ENCODE measurements around the gene PRF1. TPM values are rescaled to one million over a fixed set of nuclear protein-coding genes. Genes with fewer than 3 reads are reported as not detected.

Gene PRF1
- total RNA-seq, 2 experiments from 2014 or later: 99.9 to 116 TPM

GRCh38 chr10:70629338-70629737 lies 26.8 kb upstream of the PRF1 start:
- Mint-ChIP-seq H3K4me1 (no peaks in the 10 kb centered on the region), H3K27ac (no peak overlapping the region), H3K36me3 (ENCODE audit: low read depth) (no peaks in the 10 kb centered on the region), H3K9me3 (peaks cover 2% of the 10 kb centered on the region), H3K4me3 (no peak overlapping the region), H3K27me3 (peaks cover 25% of the 10 kb centered on the region)
- CTCF ChIA-PET: interaction anchor here (0.7 kb wide), 1 partner anchor 40 kb away, joined by 7 read pairs; no protein-coding TSS in a partner anchor
- POLR2A ChIA-PET: no interaction called here
- DNase-seq: no peak

GRCh38 chr10:70626056-70626455 lies 23.5 kb upstream of the PRF1 start:
- no peaks in the 10 kb centered on the region for H3K36me3 Mint-ChIP-seq (ENCODE audit: low read depth)
- H3K4me3 Mint-ChIP-seq: no peak overlapping the region
- H3K27ac Mint-ChIP-seq: no peak overlapping the region
- H3K9me3 Mint-ChIP-seq: peaks cover 5% of the 10 kb centered on the region
- ChIA-PET POLR2A (no interaction called here), CTCF (no interaction called here)
- DNase-seq: no peak
- peaks cover 12% of the 10 kb centered on the region for H3K27me3 Mint-ChIP-seq
- no peaks in the 10 kb centered on the region for H3K4me1 Mint-ChIP-seq

GRCh38 chr10:70622981-70623844 lies 20.7 kb upstream of the PRF1 start:
- peaks cover 6% of the 10 kb centered on the region for H3K4me1 Mint-ChIP-seq
- H3K9me3 Mint-ChIP-seq: peaks cover 18% of the 10 kb centered on the region
- ChIA-PET POLR2A (no interaction called here), CTCF (interaction anchor here (0.5 to 0.6 kb wide), 2 partner anchors 15 to 1141 kb away, joined by 3 to 4 read pairs; no protein-coding TSS in a partner anchor)
- no peak overlapping the region for H3K27ac Mint-ChIP-seq
- H3K27me3 Mint-ChIP-seq: peaks cover 12% of the 10 kb centered on the region
- H3K4me3 Mint-ChIP-seq: no peak overlapping the region
- no peak for DNase-seq
- no peaks in the 10 kb centered on the region for H3K36me3 Mint-ChIP-seq (ENCODE audit: low read depth)

GRCh38 chr10:70622541-70622940 lies 20.0 kb upstream of the PRF1 start:
- DNase-seq: no peak
- ChIA-PET POLR2A (no interaction called here), CTCF (interaction anchor here (2.1 kb wide), 1 partner anchor 10 kb away, joined by 5 read pairs; no protein-coding TSS in a partner anchor)
- no peak overlapping the region for H3K4me3 Mint-ChIP-seq
- peaks cover 9% of the 10 kb centered on the region for H3K27me3 Mint-ChIP-seq
- peaks cover 9% of the 10 kb centered on the region for H3K4me1 Mint-ChIP-seq
- H3K36me3 Mint-ChIP-seq (ENCODE audit: low read depth): no peaks in the 10 kb centered on the region
- H3K9me3 Mint-ChIP-seq: peaks cover 18% of the 10 kb centered on the region
- no peak overlapping the region for H3K27ac Mint-ChIP-seq

GRCh38 chr10:70621503-70622078 lies 19.1 kb upstream of the PRF1 start:
- no peak overlapping the region for H3K27ac Mint-ChIP-seq
- POLR2A ChIA-PET: no interaction called here
- no peak for DNase-seq
- peaks cover 18% of the 10 kb centered on the region for H3K9me3 Mint-ChIP-seq
- CTCF ChIA-PET: interaction anchor here (1.3 to 2.1 kb wide), 2 partner anchors 9 to 112 kb away, joined by 3 to 5 read pairs; no protein-coding TSS in a partner anchor
- H3K4me3 Mint-ChIP-seq: no peak overlapping the region
- H3K27me3 Mint-ChIP-seq: peaks cover 4% of the 10 kb centered on the region
- H3K4me1 Mint-ChIP-seq: peaks cover 9% of the 10 kb centered on the region
- H3K36me3 Mint-ChIP-seq (ENCODE audit: low read depth): no peaks in the 10 kb centered on the region

- H3K36me3 Mint-ChIP-seq (ENCODE audit: low read depth): no peaks in the 10 kb centered on the region
- POLR2A ChIA-PET: no interaction called here
- peaks cover 5% of the 10 kb centered on the region for H3K27me3 Mint-ChIP-seq
- H3K27ac Mint-ChIP-seq: no peak overlapping the region
- no peak overlapping the region for H3K4me3 Mint-ChIP-seq
- H3K4me1 Mint-ChIP-seq: peaks cover 14% of the 10 kb centered on the region
- no peak for DNase-seq
- CTCF ChIA-PET: interaction anchor here (0.9 kb wide), 1 partner anchor 28 kb away, joined by 3 read pairs; no protein-coding TSS in a partner anchor
- peaks cover 18% of the 10 kb centered on the region for H3K9me3 Mint-ChIP-seq
Observed at GRCh38 chr10:70620020-70620289, 17.4 kb upstream of the PRF1 start.

- no peak for DNase-seq
- H3K27ac Mint-ChIP-seq: no peak overlapping the region
- H3K27me3 Mint-ChIP-seq: peaks cover 5% of the 10 kb centered on the region
- peaks cover 16% of the 10 kb centered on the region for H3K4me1 Mint-ChIP-seq
- ChIA-PET POLR2A (no interaction called here), CTCF (interaction anchor here (0.6 to 1.4 kb wide), 4 partner anchors 28 to 473 kb away, joined by 3 read pairs; partner anchors contain the start of gene TYSND1)
- H3K36me3 Mint-ChIP-seq (ENCODE audit: low read depth): no peaks in the 10 kb centered on the region
- H3K4me3 Mint-ChIP-seq: no peak overlapping the region
- peaks cover 18% of the 10 kb centered on the region for H3K9me3 Mint-ChIP-seq
Observed at GRCh38 chr10:70619271-70620019, 16.9 kb upstream of the PRF1 start.

- Mint-ChIP-seq H3K27me3 (peaks cover 5% of the 10 kb centered on the region), H3K4me3 (no peak overlapping the region), H3K27ac (no peak overlapping the region), H3K4me1 (peaks cover 23% of the 10 kb centered on the region), H3K36me3 (ENCODE audit: low read depth) (no peaks in the 10 kb centered on the region), H3K9me3 (peaks cover 18% of the 10 kb centered on the region)
- CTCF ChIA-PET: interaction anchor here (0.5 to 1.4 kb wide), 6 partner anchors 9 to 472 kb away, joined by 3 to 4 read pairs (median 4); partner anchors contain the start of gene TYSND1
- POLR2A ChIA-PET: no interaction called here
- no peak for DNase-seq
Observed at GRCh38 chr10:70618663-70619062, 16.1 kb upstream of the PRF1 start.

GRCh38 chr10:70617798-70618568 lies 15.4 kb upstream of the PRF1 start:
- Mint-ChIP-seq H3K27me3 (peaks cover 5% of the 10 kb centered on the region), H3K9me3 (peaks cover 18% of the 10 kb centered on the region), H3K4me1 (peaks cover 28% of the 10 kb centered on the region)

GRCh38 chr10:70616761-70617160 lies 14.2 kb upstream of the PRF1 start:
- Mint-ChIP-seq H3K27ac (no peak overlapping the region), H3K4me1 (peaks cover 30% of the 10 kb centered on the region), H3K36me3 (ENCODE audit: low read depth) (no peaks in the 10 kb centered on the region), H3K4me3 (no peak overlapping the region), H3K27me3 (peaks cover 5% of the 10 kb centered on the region), H3K9me3 (peaks cover 17% of the 10 kb centered on the region)
- ChIA-PET CTCF (interaction anchor here (1.1 kb wide), 1 partner anchor 68 kb away, joined by 3 read pairs; no protein-coding TSS in a partner anchor), POLR2A (no interaction called here)
- DNase-seq: no peak

More at GRCh38 chr10:70617798-70618568, 15.4 kb upstream of the PRF1 start:
- Mint-ChIP-seq H3K27ac (no peak overlapping the region), H3K36me3 (ENCODE audit: low read depth) (no peaks in the 10 kb centered on the region), H3K4me3 (no peak overlapping the region)
- DNase-seq: no peak
- ChIA-PET POLR2A (no interaction called here), CTCF (interaction anchor here (0.5 to 1.4 kb wide), 6 partner anchors 9 to 471 kb away, joined by 3 to 4 read pairs (median 4); partner anchors contain the start of gene TYSND1)

GRCh38 chr10:70615784-70616522 lies 13.4 kb upstream of the PRF1 start:
- H3K27me3 Mint-ChIP-seq: peaks cover 5% of the 10 kb centered on the region
- no peak for DNase-seq
- peaks cover 15% of the 10 kb centered on the region for H3K9me3 Mint-ChIP-seq
- POLR2A ChIA-PET: no interaction called here
- no peaks in the 10 kb centered on the region for H3K36me3 Mint-ChIP-seq (ENCODE audit: low read depth)
- no peak overlapping the region for H3K27ac Mint-ChIP-seq
- CTCF ChIA-PET: interaction anchor here (1.1 kb wide), 1 partner anchor 67 kb away, joined by 3 read pairs; no protein-coding TSS in a partner anchor
- peaks cover 32% of the 10 kb centered on the region for H3K4me1 Mint-ChIP-seq
- no peak overlapping the region for H3K4me3 Mint-ChIP-seq

GRCh38 chr10:70615211-70615610 lies 12.7 kb upstream of the PRF1 start:
- Mint-ChIP-seq H3K27me3 (peaks cover 5% of the 10 kb centered on the region), H3K9me3 (peaks cover 9% of the 10 kb centered on the region), H3K4me3 (no peak overlapping the region), H3K27ac (no peak overlapping the region), H3K4me1 (peaks cover 39% of the 10 kb centered on the region), H3K36me3 (ENCODE audit: low read depth) (no peaks in the 10 kb centered on the region)
- no peak for DNase-seq
- ChIA-PET POLR2A (no interaction called here), CTCF (no interaction called here)

Measured in activated CD4-positive, alpha-beta T cell treated with anti-CD3 and anti-CD28 coated beads, Interleukin-2, amount 10 ng/mL, durations not matched to agents 7 days and 5 days (primary cell).